ENCODE measurements around the gene SH2B3. TPM values are rescaled to one million over a fixed set of nuclear protein-coding genes. Genes with fewer than 3 reads are reported as not detected.

Gene SH2B3
- total RNA-seq, 1 experiment from 2014 or later, result 40.3 TPM

DNA sequence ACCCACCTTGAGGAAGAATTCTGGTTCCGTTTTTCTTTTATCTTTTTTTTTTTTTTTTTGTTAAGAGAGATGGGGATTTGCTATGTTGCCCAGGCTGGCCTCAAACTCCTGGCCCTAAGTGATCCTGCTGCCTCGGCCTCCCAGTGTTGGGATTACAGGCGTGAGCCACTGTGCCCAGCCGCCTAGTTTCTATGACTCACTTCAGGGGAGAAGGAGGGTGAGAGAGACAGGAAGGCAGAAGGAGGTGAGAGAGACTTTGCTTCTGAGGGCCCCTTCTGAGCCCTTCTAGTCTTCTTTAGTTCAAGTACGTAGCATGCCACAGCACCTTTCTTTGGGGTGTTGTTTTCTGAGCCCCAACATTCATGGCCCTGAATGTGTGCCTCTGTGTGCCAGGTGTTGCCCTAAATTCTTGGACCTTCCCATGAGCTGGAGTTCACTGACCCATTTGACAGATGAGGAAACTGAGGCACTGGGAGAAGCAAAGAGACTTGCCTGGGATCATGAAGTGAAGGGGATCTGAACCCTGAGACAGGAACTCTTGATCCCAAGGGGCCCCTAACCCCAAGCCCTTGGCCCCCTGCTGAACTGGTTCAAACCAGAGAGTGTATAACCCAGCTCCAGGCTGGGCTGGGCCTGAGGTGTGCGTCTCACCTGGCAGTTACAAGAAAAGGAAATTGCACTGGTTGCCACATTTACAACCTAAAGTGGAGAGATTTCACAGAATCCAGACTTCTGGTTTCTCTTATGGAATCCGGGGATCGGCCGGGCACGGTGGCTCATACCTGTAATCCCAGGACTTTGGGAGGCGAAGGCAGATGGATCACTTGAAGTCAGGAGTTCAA, 20.8 kb downstream of the SH2B3 start:
- no peak overlapping the region for H3K4me3 Mint-ChIP-seq
- Histone ChIP-seq H2BK120ac (ENCODE audit: low read depth, low read length, poor library complexity, severe bottlenecking) (no peak overlapping the region), H3K4me2 (ENCODE audit: insufficient read depth, insufficient read length, low read length) (no peak overlapping the region), H3K23ac (ENCODE audit: insufficient read length, low read depth, low read length) (no peak overlapping the region), H3K9me3 (ENCODE audit: control insufficient read depth, low read depth, low read length) (no peaks in the 10 kb centered on the region), H4K5ac (ENCODE audit: insufficient read length, low read depth, low read length) (no peak overlapping the region), H4K20me1 (ENCODE audit: control insufficient read depth, insufficient read depth, insufficient read length) (no peaks in the 10 kb centered on the region), H3K14ac (ENCODE audit: insufficient read depth, low read length) (no peak overlapping the region), H2AFZ (ENCODE audit: low read length) (no peak overlapping the region), H2BK12ac (ENCODE audit: insufficient read length, low read depth, low read length) (no peak overlapping the region), H3K4ac (ENCODE audit: low read depth, low read length) (no peak overlapping the region), H4K8ac (replicated peaks; ENCODE audit: insufficient read length, low read depth, low read length) (no peak overlapping the region), H3K4me1 (ENCODE audit: insufficient read depth, low read length) (peaks cover 2% of the 10 kb centered on the region; the same call in 1 of the 2 replicates), H2AK5ac (ENCODE audit: insufficient read length, low read length) (no peak overlapping the region), H3K56ac (ENCODE audit: insufficient read length, low read depth, low read length) (no peak overlapping the region), H3K79me1 (ENCODE audit: insufficient read depth, low read depth, low read length, poor library complexity, severe bottlenecking) (peaks cover 4% of the 10 kb centered on the region), H3K23me2 (ENCODE audit: insufficient read length, low read depth, low read length, poor library complexity, severe bottlenecking) (peaks cover 2% of the 10 kb centered on the region), H2BK15ac (ENCODE audit: low read depth, low read length) (no peak overlapping the region), H3K27ac (ENCODE audit: insufficient read length, low read depth, low read length) (no peak overlapping the region), H3K9ac (ENCODE audit: extremely low read depth, insufficient read length, low read length) (no peak overlapping the region), H4K91ac (ENCODE audit: insufficient read length, low read depth, low read length) (no peak overlapping the region), H2BK5ac (ENCODE audit: insufficient read length, low read length) (no peak overlapping the region), H3K27me3 (ENCODE audit: insufficient read depth, low read length) (no peaks in the 10 kb centered on the region), H3K79me2 (ENCODE audit: insufficient read depth, low read length) (peaks cover 3% of the 10 kb centered on the region; the same call in 1 of the 2 replicates), H2BK20ac (ENCODE audit: low read depth, low read length, poor library complexity, severe bottlenecking) (no peak overlapping the region), H3K18ac (ENCODE audit: insufficient read length, low read depth, low read length) (no peak overlapping the region), H3T11ph (ENCODE audit: low read length) (no peak overlapping the region)
- no peaks in the 10 kb centered on the region for H3K27me3 Mint-ChIP-seq (ENCODE audit: low read depth)
- TF ChIP-seq, protein P1, sequence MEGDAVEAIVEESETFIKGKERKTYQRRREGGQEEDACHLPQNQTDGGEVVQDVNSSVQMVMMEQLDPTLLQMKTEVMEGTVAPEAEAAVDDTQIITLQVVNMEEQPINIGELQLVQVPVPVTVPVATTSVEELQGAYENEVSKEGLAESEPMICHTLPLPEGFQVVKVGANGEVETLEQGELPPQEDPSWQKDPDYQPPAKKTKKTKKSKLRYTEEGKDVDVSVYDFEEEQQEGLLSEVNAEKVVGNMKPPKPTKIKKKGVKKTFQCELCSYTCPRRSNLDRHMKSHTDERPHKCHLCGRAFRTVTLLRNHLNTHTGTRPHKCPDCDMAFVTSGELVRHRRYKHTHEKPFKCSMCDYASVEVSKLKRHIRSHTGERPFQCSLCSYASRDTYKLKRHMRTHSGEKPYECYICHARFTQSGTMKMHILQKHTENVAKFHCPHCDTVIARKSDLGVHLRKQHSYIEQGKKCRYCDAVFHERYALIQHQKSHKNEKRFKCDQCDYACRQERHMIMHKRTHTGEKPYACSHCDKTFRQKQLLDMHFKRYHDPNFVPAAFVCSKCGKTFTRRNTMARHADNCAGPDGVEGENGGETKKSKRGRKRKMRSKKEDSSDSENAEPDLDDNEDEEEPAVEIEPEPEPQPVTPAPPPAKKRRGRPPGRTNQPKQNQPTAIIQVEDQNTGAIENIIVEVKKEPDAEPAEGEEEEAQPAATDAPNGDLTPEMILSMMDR (conservative IDR thresholded peaks at IDR 0.05), result no peak
- WGBS (ENCODE audit: extremely low coverage, insufficient read length, low lambda C conversion rate), result no CpG with 5 or more reads among the region's 11 CpGs
- peak overlapping the region; percentile 40 to 68 (median 44); a peak in 5 of 7 replicates for H3K27ac Mint-ChIP-seq
- peaks cover 41 to 48% of the 10 kb centered on the region in 2 experiments for H3K4me1 Mint-ChIP-seq
- H3K36me3 Mint-ChIP-seq (ENCODE audit: insufficient read depth in 1 of 3, low read depth in 3 of 3), result peaks cover 3 to 7% (median 4%) of the 10 kb centered on the region in 3 experiments; a peak in 6 of 7 replicates
- DNase-seq, result no peak
- H3K9me3 Mint-ChIP-seq, result no peaks in the 10 kb centered on the region

Data from H9 (cell line).